Stimulated activated CD4-positive, alpha-beta T cell treated with anti-CD3 and anti-CD28 coated beads, Interleukin-15, amount 100 ng/mL, for 48 hours (primary cell): Measurements from ENCODE around the gene METTL16.
"Not testable (repeated sequence)": the region's sequence is repeated elsewhere in the genome, so short reads cannot be mapped to it uniquely, and the experiment has no call there.

Experiments used
- DNase-seq, 2 donors: peaks; one replicate each; pipeline ENCODE4 v3.0.0-alpha.2; 2020; ENCODE audit warnings: low read depth in 2 of 2

Gene METTL16

GRCh38 chr17:2452216-2452750 is 59.4 kb downstream of the METTL16 start:
- no peak for DNase-seq

- DNase-seq = no peak
Observed at GRCh38 chr17:2450016-2450650, 61.6 kb downstream of the METTL16 start.

- DNase-seq = no peak
Observed at GRCh38 chr17:2449486-2449885, 62.2 kb downstream of the METTL16 start.

GRCh38 chr17:2447479-2447878 is 64.2 kb downstream of the METTL16 start:
- not testable (repeated sequence) for DNase-seq

- no peak for DNase-seq
Observed at GRCh38 chr17:2445638-2446037, 66.0 kb downstream of the METTL16 start.

- DNase-seq = no peak
Observed at GRCh38 chr17:2444382-2444781, 67.3 kb downstream of the METTL16 start.

GRCh38 chr17:2442166-2442565 is 69.5 kb downstream of the METTL16 start:
- DNase-seq = no peak

GRCh38 chr17:2440930-2441329 is 70.8 kb downstream of the METTL16 start:
- no peak for DNase-seq

- not testable (repeated sequence) for DNase-seq
Observed at GRCh38 chr17:2439997-2440396, 71.7 kb downstream of the METTL16 start.

GRCh38 chr17:2438823-2439222 is 72.9 kb downstream of the METTL16 start:
- no peak for DNase-seq

- no peak for DNase-seq
Observed at GRCh38 chr17:2436316-2436905, 75.3 kb downstream of the METTL16 start.

- DNase-seq = no peak
Observed at GRCh38 chr17:2435862-2436261, 75.8 kb downstream of the METTL16 start.

GRCh38 chr17:2435181-2435741 is 76.4 kb downstream of the METTL16 start:
- DNase-seq = no peak

- DNase-seq = no peak
Observed at GRCh38 chr17:2433696-2434095, 78.0 kb downstream of the METTL16 start.

GRCh38 chr17:2427910-2428309 is 83.8 kb downstream of the METTL16 start:
- DNase-seq = no peak

GRCh38 chr17:2427215-2427614 is 84.5 kb downstream of the METTL16 start:
- no peak for DNase-seq

- DNase-seq = no peak
Observed at GRCh38 chr17:2423271-2423670, 88.4 kb downstream of the METTL16 start.

GRCh38 chr17:2421315-2422147 is 90.2 kb downstream of the METTL16 start:
- DNase-seq = no peak

GRCh38 chr17:2420176-2420575 is 91.5 kb downstream of the METTL16 start:
- DNase-seq = no peak

GRCh38 chr17:2419486-2419885 is 92.2 kb downstream of the METTL16 start:
- DNase-seq = no peak

GRCh38 chr17:2418572-2418971 is 93.1 kb downstream of the METTL16 start:
- no peak for DNase-seq

- DNase-seq = peak; percentile 62 to 75
Observed at GRCh38 chr17:2416010-2416734, 95.5 kb downstream of the METTL16 start.
